Thyroid gland (tissue), 4 donors: ENCODE results near the gene LRFN2.

Source experiments
- POLR2A ChIP-seq, 2 donors: fragments of 450-650 bp; IDR thresholded peaks; one replicate each; pipeline ENCODE4 v1.6.1; 2017; ENCODE audit warnings: antibody characterized with exemption in 2 of 2, mild to moderate bottlenecking in 2 of 2, moderate library complexity in 1 of 2
- TF ChIP-seq, protein P1 (sequence below), 6 experiments: fragments of 200-600 bp in 3 of 6; fragments of 450-650 bp in 3 of 6; sonication (generic) in 3 of 6; IDR thresholded peaks; one replicate each; pipeline ENCODE4 v1.5.1; 2016 to 2019; ENCODE audit warnings: antibody characterized with exemption in 6 of 6, mild to moderate bottlenecking in 2 of 6, inconsistent platforms in 1 of 6, moderate library complexity in 1 of 6

DNA sequence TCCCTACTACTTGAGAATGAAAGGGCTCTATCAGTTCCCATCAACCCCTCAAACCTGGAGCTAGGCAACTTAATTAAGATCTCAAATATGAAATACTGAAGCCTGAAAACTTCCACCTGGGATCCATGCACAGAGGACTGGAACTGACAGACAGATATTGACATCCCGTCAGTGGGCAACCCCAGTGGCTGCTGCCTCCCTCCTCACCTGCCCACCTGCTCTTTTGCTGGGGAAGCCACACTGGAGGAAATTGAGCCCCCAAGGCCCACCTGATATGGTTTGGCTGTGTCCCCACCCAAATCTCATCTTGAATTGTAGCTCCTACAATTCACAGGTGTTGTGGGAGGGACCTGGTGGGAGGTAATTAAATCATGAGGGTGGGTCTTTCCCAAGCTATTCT lies 192.8 kb downstream of the LRFN2 start:
- TF ChIP-seq, protein P1, sequence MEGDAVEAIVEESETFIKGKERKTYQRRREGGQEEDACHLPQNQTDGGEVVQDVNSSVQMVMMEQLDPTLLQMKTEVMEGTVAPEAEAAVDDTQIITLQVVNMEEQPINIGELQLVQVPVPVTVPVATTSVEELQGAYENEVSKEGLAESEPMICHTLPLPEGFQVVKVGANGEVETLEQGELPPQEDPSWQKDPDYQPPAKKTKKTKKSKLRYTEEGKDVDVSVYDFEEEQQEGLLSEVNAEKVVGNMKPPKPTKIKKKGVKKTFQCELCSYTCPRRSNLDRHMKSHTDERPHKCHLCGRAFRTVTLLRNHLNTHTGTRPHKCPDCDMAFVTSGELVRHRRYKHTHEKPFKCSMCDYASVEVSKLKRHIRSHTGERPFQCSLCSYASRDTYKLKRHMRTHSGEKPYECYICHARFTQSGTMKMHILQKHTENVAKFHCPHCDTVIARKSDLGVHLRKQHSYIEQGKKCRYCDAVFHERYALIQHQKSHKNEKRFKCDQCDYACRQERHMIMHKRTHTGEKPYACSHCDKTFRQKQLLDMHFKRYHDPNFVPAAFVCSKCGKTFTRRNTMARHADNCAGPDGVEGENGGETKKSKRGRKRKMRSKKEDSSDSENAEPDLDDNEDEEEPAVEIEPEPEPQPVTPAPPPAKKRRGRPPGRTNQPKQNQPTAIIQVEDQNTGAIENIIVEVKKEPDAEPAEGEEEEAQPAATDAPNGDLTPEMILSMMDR (IDR thresholded peaks at IDR 0.05) = no peak
- TF ChIP-seq POLR2A (IDR thresholded peaks at IDR 0.05) = no peak
